ENCODE measurements around the gene CCDC77.

Gene CCDC77

DNA sequence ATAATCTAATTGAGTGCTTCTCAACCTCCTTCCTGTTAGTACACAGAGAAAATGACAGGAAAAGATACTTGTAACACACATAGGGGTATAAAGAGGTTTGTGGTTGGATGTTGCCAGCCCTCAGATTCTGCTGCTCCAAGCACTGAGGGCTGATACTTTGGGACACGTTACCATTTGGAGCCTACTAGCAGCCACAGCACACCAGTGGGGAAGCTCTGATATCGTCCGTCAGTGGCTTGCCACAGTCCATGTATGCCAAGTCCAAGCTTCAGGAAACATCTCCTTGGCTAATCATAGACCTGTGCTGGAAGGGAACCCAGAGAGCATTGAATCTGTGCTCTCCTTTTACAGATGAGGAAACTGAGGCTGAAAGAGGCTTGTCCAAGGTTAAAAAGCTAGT lies 80.6 kb downstream of the CCDC77 start:
- no peak for DNase-seq

DNA sequence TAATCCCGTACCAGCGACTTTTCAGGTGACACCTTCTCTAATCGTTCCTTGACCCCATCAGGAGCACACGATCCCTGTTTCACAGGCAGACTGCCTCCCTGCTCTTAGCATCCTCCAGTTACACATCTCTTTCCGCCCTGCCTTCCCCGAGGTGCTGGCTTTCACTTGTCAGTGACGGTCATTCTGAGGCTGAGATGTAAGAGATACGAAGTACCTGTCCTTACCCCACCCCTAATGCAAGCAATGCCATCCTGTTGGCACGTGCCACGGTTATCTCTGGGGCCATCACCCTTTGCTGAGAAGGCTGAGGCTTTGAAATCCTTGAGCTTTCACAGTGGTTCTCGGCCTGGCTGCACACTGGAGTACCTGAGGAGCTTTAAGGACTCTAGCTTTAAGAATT lies 82.7 kb downstream of the CCDC77 start:
- DNase-seq: no peak

DNA sequence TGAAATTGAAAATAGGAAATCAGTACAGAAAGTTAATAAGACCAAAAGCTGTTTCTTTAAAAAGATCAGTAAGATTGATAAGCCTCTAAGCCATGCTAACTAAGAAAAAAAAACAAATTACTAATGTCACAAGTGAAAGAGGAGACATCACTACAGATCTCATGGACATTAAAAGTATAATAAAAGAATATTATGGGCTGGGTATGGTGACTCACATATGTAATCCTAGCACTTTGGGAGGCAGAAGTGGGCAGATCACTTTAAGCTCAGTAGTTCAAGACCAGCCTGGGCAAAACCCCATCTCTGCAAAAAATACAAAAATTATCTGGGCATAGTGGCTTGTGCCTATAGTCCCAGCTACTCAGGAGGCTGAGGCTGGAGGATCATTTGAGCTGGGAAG lies 88.8 kb downstream of the CCDC77 start:
- no peak for DNase-seq
